Ovary (tissue), 9 donors: Measurements from ENCODE around the gene NHLRC1. TPM values are rescaled to one million over a fixed set of nuclear protein-coding genes. Genes with fewer than 3 reads are reported as not detected.

Experiments
- DNase-seq, 5 donors: peaks; one replicate each; pipeline ENCODE4 v3.0.0-alpha.2; 2019 to 2020
- H3K27ac ChIP-seq, 2 donors: fragments of 200-600 bp; one replicate each; pipeline versions ENCODE4 v1.5.1 to v1.8.0; 2019 to 2022
- H3K27me3 ChIP-seq: fragments of 200-600 bp; one replicate; pipeline ENCODE4 v1.8.0; 2022
- H3K36me3 ChIP-seq: fragments of 200-600 bp; sonication (generic); one replicate; pipeline ENCODE4 v1.5.1; 2019
- H3K4me1 ChIP-seq: one replicate; pipeline ENCODE4 v1.8.1; 2013; ENCODE audit warnings: mild to moderate bottlenecking, moderate library complexity; ENCODE audit not compliant: insufficient read depth
- H3K4me3 ChIP-seq: fragments of 200-600 bp; sonication (generic); one replicate; pipeline ENCODE4 v1.5.1; 2017
- H3K9me3 ChIP-seq, 2 donors: fragments of 200-600 bp in 1 of 2; sonication (generic) in 1 of 2; one replicate each; pipeline versions ENCODE4 v1.5.1 to v1.8.1; 2013 to 2019; ENCODE audit warnings: mild to moderate bottlenecking in 1 of 2, moderate library complexity in 1 of 2
- EP300 ChIP-seq: sonication (generic); formaldehyde crosslinking; IDR thresholded peaks from one replicate; pipeline ENCODE4 v1.6.1; 2017; ENCODE audit warnings: antibody characterized with exemption
- POLR2A ChIP-seq: fragments of 450-650 bp; IDR thresholded peaks from one replicate; pipeline ENCODE4 v1.6.1; 2017; ENCODE audit warnings: antibody characterized with exemption, mild to moderate bottlenecking, moderate library complexity
- WGBS, 3 donors: extraction: QIAGEN DNeasy Blood & Tissue Kit in 1 of 3; methylation state at CpG; one replicate each; pipeline versions ENCODE4 v1.1.5 to v1.1.7; 2013 to 2017; 5-methylcytosine and 5-hydroxymethylcytosine counted together
- intact Hi-C, 4 donors: fragments of 100-400 bp; cut with DNase I; formaldehyde crosslinking; loops; one replicate each; pipeline versions ENCODE4 v1.11.0 to v1.15.1; 2022 to 2023
- polyA plus RNA-seq, 2 donors: library from polyadenylated mRNA; stranded (reverse); fragments of 200-250 nt in 1 of 2; fragments of 350-450 nt in 1 of 2; fragmentation: Illumina TruSeq in 1 of 2; extraction: RNeasy Lipid Tissue Mini Kit (QIAGEN cat#74804) in 1 of 2; gene quantifications; one replicate each; pipeline ENCODE4 v1.2.3, GENCODE V29; 2013 to 2014
- total RNA-seq, 7 donors: library from RNA; depleted of rRNA in 2 of 7; stranded (reverse); fragments of >200 nt in 2 of 7; fragmentation: NEBNext Ultra II Directional in 3 of 7; extraction: Animal tissue kit (Norgen Biotek cat#: 25700) in 3 of 7; gene quantifications; one replicate each; pipeline versions ENCODE4 v1.1.0 to v1.2.4, GENCODE V29; 2016 to 2023
- TF ChIP-seq, protein P1 (sequence below), 3 donors: fragments of 450-650 bp in 2 of 3; fragments of 200-600 bp in 1 of 3; IDR thresholded peaks; one replicate each; pipeline versions ENCODE4 v1.5.1 to v1.8.0; 2016 to 2022; ENCODE audit warnings: antibody characterized with exemption in 3 of 3, mild to moderate bottlenecking in 1 of 3
- donor health status: DM: no; HTN: no; CAD: no; lungs with moderate emphysema.
- donor health status: DM: no; HTN: no; CAD: no.
- donor health status: Bipolar disorder and iron deficiency.
- donor health status: DM: yes; HTN: yes; CAD: no.
- donor health status: DM: no; HTN: no; CAD: no.
- donor health status: DM: yes; HTN: yes; CAD: no.

NHLRC1 gene
- total and polyA plus RNA-seq, 9 donors = 0.46 to 1.7 (median 1.2) TPM

DNA sequence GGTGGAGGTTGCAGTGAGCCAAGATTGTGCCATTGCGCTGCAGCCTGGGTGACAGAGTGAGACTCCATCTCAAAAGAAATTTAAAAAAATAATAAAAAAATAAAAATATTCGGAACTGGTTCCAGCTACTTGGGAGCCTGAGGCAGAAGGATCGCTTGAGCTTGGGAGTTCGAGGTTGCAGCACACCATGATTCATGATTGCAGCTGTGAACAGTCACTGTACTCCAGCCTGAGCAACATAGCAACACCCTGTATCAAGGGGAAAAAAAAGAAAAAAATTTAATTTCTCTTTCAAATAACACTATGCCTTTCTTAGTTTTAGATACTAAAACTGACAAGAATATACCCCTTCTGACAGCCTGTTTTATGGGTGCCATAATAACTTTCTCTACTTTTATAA lies 43.3 kb upstream of the NHLRC1 start:
- H3K4me1 ChIP-seq = no peaks in the 10 kb centered on the region
- WGBS, 3 donors = 89 to 96% (median 91%) methylated on average over 4 of the region's 4 CpGs

GRCh38 chr6:18162401-18162800 lies 39.9 kb upstream of the NHLRC1 start:
- Histone ChIP-seq H3K27ac (no peak overlapping the region), H3K4me3 (no peak overlapping the region), H3K4me1 (no peaks in the 10 kb centered on the region), H3K27me3 (no peaks in the 10 kb centered on the region), H3K9me3 (no peaks in the 10 kb centered on the region), H3K36me3 (no peaks in the 10 kb centered on the region)
- intact Hi-C loops = no loop called here
- WGBS, 3 donors = 93 to 97% (median 93%) methylated on average over 2 of the region's 2 CpGs
- no peak for DNase-seq
- TF ChIP-seq, protein P1, sequence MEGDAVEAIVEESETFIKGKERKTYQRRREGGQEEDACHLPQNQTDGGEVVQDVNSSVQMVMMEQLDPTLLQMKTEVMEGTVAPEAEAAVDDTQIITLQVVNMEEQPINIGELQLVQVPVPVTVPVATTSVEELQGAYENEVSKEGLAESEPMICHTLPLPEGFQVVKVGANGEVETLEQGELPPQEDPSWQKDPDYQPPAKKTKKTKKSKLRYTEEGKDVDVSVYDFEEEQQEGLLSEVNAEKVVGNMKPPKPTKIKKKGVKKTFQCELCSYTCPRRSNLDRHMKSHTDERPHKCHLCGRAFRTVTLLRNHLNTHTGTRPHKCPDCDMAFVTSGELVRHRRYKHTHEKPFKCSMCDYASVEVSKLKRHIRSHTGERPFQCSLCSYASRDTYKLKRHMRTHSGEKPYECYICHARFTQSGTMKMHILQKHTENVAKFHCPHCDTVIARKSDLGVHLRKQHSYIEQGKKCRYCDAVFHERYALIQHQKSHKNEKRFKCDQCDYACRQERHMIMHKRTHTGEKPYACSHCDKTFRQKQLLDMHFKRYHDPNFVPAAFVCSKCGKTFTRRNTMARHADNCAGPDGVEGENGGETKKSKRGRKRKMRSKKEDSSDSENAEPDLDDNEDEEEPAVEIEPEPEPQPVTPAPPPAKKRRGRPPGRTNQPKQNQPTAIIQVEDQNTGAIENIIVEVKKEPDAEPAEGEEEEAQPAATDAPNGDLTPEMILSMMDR (IDR thresholded peaks at IDR 0.05) = no peak

More for the DNA sequence above, 43.3 kb upstream of the NHLRC1 start:
- no peak for DNase-seq
- Histone ChIP-seq H3K9me3 (peaks cover 0 to 4% of the 10 kb centered on the region in 2 donors), H3K27ac (no peak overlapping the region), H3K36me3 (no peaks in the 10 kb centered on the region), H3K27me3 (no peaks in the 10 kb centered on the region), H3K4me3 (no peak overlapping the region)
- intact Hi-C loops = no loop called here
- no peak for TF ChIP-seq POLR2A
- TF ChIP-seq EP300 = no peak
- TF ChIP-seq, protein P1 (IDR thresholded peaks at IDR 0.05) = no peak

DNA sequence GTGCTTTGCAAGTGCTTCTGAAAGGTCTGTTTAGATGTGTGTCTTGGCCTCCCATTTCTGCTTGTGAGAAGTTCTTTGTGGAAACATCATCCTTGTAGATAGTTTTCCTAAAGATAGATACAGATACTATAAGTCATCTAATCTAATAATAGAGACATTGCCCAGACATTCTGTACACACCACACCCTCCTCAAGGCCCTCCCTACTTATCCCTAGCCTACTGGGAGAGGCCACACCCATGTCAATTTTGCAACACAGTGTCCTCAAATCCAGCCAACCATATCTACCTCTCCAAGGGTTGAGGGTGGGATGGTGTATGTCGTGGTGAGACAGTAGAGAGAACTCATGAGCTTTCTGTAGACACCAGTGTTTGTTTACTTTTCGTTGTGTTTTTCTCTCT lies 39.0 kb upstream of the NHLRC1 start:
- H3K4me1 ChIP-seq = no peaks in the 10 kb centered on the region
- no peak overlapping the region for H3K4me3 ChIP-seq
- DNase-seq = no peak
- TF ChIP-seq, protein P1 (IDR thresholded peaks at IDR 0.05) = no peak
- no peak for TF ChIP-seq EP300
- H3K36me3 ChIP-seq = no peaks in the 10 kb centered on the region
- H3K27me3 ChIP-seq = no peaks in the 10 kb centered on the region
- H3K27ac ChIP-seq = no peak overlapping the region
- intact Hi-C loops = no loop called here
- 90 to 96% (median 91%) methylated on average over 2 of the region's 2 CpGs for WGBS, 3 donors
- no peaks in the 10 kb centered on the region for H3K9me3 ChIP-seq

- Histone ChIP-seq H3K36me3 (no peaks in the 10 kb centered on the region), H3K4me3 (no peak overlapping the region), H3K27ac (no peak overlapping the region), H3K27me3 (no peaks in the 10 kb centered on the region), H3K4me1 (peaks cover 2% of the 10 kb centered on the region), H3K9me3 (no peaks in the 10 kb centered on the region)
- no peak for DNase-seq
- 93 to 100% (median 95%) methylated on average over 1 of the region's 1 CpG for WGBS, 3 donors
- intact Hi-C loops = no loop called here
- no peak for TF ChIP-seq EP300
- no peak for TF ChIP-seq POLR2A
- TF ChIP-seq, protein P1 (IDR thresholded peaks at IDR 0.05) = no peak
Observed at GRCh38 chr6:18160911-18161310, 38.4 kb upstream of the NHLRC1 start.
